Stimulated activated CD4-positive, alpha-beta T cell treated with anti-CD3 and anti-CD28 coated beads, Interleukin-1b, Interleukin-23, amount 100 ng/mL, for 1 hour (primary cell): ENCODE measurements around the gene BCL2L1.
A peak's percentile ranks its signal among the peaks of the same experiment; 100 is the strongest.

Source experiments
- DNase-seq, 2 donors: peaks; one replicate each; pipeline ENCODE4 v3.0.0-alpha.2; 2020; ENCODE audit warnings: low read depth in 2 of 2

Gene BCL2L1

GRCh38 chr20:31731321-31731717 is 8.7 kb upstream of the BCL2L1 start:
- no peak for DNase-seq

GRCh38 chr20:31723319-31724078 is 831 bp upstream of the BCL2L1 start:
- DNase-seq, result peak; percentile 93 to 96

- no peak for DNase-seq
Measured at GRCh38 chr20:31723069-31723318, 326 bp upstream of the BCL2L1 start.

DNA sequence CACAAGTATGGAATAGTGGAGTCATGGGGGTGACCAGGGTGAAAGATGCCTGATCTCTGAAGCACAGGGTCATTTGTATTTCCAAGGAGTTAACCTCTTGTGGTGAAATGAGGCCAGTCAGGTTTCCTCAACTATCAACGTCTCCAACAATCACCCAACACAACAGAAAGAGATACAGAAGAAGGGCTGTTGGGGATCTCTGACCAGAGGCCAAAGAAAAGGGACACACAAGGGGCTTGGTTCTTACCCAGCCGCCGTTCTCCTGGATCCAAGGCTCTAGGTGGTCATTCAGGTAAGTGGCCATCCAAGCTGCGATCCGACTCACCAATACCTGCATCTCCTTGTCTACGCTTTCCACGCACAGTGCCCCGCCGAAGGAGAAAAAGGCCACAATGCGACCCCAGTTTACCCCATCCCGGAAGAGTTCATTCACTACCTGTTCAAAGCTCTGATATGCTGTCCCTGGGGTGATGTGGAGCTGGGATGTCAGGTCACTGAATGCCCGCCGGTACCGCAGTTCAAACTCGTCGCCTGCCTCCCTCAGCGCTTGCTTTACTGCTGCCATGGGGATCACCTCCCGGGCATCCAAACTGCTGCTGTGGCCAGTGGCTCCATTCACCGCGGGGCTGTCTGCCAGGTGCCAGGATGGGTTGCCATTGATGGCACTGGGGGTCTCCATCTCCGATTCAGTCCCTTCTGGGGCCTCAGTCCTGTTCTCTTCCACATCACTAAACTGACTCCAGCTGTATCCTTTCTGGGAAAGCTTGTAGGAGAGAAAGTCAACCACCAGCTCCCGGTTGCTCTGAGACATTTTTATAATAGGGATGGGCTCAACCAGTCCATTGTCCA is 1.0 kb downstream of the BCL2L1 start:
- DNase-seq, result no peak

DNA sequence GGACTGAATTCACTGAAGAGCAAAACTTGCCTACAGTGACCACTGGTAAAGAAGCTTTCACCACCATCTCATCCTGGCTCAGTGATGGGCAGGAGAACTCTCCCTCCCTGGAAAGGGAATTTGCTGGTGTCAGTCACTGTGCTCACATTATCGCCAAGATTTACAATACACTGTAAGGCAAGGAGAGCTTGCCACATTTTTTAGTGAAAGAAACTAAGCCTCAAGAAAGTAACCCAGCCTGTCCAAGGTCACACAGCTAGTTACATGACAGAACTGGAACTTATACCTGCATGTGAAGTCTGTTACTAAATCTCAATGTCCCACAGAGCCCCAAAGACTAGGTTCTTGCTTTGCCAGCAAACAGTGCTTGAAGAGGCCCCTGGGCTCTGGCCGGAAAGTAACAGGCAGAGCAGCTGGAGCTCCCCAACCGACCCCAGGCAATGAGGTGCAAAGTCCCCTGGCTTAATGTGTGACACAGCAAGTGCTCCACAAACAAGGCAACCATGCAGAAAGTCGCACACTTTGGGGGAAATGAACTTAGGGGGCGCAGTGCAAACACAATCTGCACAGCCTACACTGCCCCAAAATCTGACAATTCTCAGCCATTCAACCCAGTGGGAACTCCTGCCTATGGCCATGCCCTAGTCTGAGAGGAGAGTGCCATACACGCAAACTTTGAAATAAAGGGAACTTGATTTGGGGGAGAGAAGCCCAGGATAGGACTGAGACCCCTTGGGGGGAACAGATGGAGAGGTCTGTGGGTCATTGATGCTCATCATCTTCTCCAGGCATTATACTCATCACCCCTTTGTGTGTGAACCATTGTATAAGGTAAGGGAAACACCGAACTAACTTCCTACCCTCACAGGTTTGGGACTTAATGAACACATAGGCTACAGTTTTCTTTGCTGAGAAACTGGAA is 1.9 kb downstream of the BCL2L1 start:
- no peak for DNase-seq

DNA sequence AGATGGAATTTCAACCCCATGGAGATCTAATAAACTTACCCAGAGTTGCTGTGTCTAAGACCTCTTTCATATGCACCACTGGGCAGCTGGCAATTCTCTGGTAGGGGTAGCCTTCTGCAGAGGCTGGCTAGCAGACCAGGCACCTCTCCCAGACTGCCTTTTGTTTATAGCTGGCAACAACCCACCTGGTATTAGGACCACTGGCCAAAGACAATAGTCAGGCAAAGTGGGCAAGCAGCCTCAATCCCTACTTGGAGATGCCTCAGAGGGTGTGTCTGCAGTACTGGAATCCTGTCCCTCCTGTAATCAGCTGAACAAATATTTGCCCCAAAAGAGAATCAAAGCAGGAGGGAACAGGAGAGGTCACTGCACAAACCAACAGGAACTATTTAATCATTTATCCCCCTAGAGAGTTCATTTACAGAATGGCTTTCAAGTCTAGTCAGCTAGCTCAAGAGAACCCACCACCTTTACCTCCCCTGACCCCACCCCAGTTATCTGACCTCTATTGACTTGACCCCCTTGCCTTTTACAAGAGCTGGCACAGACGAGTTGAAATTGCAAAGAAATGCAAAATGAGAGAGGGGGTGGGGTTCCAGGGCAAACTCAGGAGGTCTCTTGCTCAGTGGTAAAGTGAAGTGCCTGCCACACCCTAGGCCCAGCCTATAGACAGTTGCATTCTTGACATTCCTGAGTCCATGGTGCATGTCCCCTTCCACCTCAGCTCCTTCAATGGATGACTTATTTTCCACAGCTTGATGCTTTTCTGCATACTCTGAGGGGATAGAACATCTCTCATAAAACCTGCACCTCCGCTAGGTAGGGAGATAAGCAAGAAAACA is 2.8 kb downstream of the BCL2L1 start:
- DNase-seq, result no peak

DNA sequence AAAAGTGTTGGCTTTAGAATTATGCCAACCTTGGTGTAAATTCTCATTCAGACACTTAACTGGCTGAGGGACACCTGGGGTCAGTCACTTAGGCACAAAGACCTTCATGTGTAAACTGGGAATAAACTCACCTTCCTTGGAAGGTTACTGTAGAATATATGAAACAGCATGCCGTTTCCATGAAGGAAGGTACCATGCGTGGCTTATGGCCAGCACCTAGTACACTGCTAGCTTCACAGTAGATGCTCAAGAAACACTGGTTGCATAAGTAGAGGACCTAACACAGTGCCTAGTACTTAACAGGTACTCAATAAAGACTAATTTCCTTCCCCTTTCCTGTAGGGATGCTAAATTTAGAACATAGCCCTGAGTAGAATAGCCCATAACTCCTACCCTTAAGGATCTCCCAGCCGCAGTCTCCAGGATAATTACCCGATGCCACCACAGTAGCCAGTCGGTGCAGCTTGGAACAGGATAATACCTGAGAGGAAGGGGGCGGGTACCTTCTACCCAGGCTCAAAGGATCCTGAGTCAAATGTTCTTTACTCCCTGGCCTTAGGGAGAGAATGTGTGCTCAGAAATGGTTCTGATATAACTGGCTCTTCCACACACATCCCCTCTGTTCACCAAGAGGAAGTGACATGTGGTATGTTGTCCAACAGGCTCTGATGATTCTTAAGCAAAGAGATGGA is 3.6 kb downstream of the BCL2L1 start:
- DNase-seq, result no peak

GRCh38 chr20:31717478-31718201 is 5.0 kb downstream of the BCL2L1 start:
- DNase-seq, result no peak

- no peak for DNase-seq
Measured at GRCh38 chr20:31716818-31717477, 5.7 kb downstream of the BCL2L1 start.

DNA sequence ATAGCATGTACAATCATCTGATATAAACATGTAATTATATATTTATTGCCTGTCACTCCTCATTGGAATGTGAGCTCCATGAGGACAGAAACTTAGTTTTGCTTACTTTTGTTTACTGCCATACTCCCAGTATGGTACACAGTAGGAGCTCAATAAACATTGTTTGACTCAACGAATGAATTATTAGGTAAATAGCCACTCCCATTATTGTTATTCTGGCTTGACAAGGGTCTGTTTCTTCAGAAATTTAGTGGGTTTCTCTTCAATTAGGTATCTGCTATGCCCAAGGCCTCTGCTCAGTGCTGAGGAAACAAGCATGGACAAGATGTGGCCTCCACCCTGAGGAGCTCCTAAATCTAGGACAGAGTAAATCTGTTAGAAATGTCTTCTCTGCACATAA is 6.3 kb downstream of the BCL2L1 start:
- no peak for DNase-seq

- no peak for DNase-seq
Measured at GRCh38 chr20:31715766-31716165, 6.9 kb downstream of the BCL2L1 start.

DNA sequence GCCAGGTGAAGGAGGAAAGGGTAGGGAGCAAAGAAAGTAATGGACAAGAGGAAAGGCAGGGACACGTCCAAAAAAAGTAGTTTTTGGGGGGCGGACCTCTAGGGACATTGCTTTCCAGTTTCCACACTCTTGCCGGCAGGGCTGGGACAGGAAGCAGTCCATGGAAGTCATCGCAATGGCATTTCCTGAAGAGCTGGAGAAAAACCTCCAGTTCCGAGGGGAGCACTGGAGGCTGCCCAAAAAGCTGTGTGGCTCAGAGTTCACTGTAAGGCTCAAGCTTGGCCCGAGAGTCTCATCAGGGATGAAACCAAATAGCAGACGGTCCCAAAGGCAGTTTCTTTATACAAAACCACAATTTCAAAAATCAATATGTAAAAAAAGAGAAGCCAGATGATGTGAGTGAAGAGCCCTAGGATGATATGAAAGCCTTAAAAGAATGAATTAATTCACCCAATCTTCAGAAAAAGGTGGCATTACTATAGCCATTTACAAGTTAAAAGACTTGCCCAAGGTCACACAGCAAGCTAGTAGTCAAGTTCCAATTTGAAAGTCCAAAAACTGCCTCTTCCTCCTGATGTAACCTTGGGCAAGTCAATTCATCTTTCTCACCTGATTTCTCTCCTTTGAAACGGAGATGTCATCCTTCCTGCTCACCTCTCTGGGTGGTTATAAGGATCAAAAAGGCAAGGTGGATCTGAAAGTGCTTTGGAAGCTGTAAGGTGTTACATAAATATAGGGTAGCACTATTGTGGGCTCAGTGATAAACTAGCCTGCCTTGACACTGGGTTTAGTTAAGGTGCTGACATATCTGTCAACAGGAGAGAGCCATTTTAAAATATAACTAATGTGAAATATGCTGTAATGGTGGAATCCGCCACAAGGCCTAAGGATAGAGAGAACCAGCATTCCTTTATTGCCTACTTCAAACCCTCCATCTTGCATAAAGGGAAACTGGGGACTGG is 9.1 kb downstream of the BCL2L1 start:
- DNase-seq, result no peak

- no peak for DNase-seq
Measured at GRCh38 chr20:31712564-31713311, 9.9 kb downstream of the BCL2L1 start.

DNA sequence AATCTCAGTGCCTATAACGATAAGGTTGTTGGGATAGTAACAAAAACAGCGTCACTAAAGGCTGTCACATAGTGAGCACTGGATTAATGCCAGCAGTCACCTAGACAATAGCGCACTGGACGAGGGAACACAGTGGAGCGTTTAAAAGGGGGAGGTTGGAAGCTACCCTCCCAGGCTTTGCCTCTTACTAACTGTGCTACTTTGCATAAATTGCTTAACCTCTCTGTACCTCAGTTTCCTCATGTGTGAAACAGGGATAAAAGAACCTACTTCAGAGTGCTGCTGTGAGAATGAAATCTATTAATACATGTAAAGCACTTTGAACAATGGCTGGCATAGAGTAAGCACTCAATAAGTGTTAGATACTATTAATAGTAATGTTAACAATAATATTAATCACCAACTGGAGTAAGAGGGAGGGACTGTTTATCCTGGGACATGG is 10.5 kb downstream of the BCL2L1 start:
- DNase-seq, result no peak

DNA sequence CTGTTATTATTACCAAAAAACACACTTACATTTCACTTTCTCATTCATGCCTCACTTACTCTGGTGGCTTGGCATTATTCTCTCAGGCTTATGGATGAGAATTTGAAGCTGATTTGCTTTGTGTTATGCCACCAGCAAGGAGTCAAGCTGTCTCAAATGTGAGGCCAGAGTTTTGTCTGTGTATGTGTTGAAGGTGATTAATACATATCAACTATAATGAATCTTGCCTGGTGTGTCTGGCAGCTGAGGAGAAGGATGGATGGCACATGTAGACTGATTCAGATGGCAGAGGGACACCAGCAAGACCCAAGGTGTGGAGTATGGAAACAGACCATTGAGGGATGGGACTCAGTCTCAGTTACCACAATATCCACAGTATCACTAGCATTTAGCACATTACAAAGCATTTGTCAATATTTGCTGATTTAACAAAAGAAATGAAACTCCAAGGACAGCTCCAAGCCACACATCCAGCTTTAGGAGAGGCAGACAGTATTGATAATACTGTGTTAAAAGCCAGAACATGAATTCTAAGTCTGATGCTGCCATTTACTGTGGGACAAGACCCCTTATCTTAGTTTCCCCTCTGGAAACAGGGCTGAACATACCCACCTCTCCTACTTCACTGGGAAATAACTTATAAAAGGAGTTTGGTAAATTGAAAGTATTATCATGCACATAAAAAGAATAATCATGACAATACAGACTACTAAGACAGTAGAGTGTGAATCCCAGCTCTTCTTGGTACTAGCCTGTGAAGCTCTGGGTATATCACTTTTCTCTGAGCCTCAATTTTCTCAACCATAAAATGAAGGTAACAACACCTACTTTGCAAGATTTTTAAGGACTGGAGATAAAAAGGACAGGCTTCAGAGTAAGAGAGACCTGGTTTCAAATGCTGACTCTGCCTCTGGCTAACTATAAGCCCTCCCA is 11.2 kb downstream of the BCL2L1 start:
- no peak for DNase-seq

GRCh38 chr20:31710423-31711108 is 12.1 kb downstream of the BCL2L1 start:
- no peak for DNase-seq
